ENCODE results near the gene GMIP.

Gene GMIP

GRCh38 chr19:19591133-19591825 lies 52.2 kb downstream of the GMIP start:
- TF ChIP-seq ZNF274 (IDR thresholded peaks at IDR 0.05; ENCODE audit: low read depth, low read length), result no peak
- no peak for TF ChIP-seq SUZ12 (IDR thresholded peaks at IDR 0.05; ENCODE audit: extremely low read depth, insufficient read depth, insufficient read length)
- no peak for TF ChIP-seq YY1 (IDR thresholded peaks at IDR 0.05; ENCODE audit: insufficient read depth, insufficient read length)
- no peak overlapping the region for H3K4me3 ChIP-seq (ENCODE audit: insufficient read length, low read depth)
- peaks cover 28% of the 10 kb centered on the region for H3K4me1 ChIP-seq (ENCODE audit: insufficient read depth, insufficient read length)
- DNase-seq (ENCODE audit: low read depth, low spot score), result peak; percentile 58
- no peaks in the 10 kb centered on the region for H3K9me3 ChIP-seq (ENCODE audit: insufficient read depth, low read length)
- H3K27me3 ChIP-seq (ENCODE audit: insufficient read depth, insufficient read length), result no peaks in the 10 kb centered on the region
- H3K36me3 ChIP-seq (ENCODE audit: insufficient read depth, insufficient read length, low read length), result peaks cover 47% of the 10 kb centered on the region
- H3K9ac ChIP-seq (ENCODE audit: insufficient read length, low read depth), result peak overlapping the region; percentile 61

DNA sequence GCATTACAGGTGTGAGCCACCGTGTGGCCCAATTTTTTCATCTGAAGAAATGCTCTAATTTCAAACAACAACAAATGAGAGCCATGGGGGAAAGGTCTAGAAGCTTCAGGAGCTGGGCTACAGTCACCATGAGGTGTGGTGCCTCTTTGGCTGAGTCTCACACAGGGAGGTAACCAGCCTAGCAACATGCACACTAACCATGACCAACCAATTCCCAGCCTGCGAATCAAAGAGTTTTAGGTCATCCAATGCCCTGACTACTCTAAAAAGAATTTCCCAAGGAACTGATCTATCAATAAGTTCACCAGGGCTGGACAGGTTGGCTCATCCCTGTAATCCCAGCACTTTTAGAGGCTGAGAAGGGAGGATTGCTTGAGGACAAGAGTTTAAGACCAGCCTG lies 54.9 kb downstream of the GMIP start:
- no peak overlapping the region for H3K4me3 ChIP-seq (ENCODE audit: insufficient read length, low read depth)
- no peak for TF ChIP-seq ZNF274 (IDR thresholded peaks at IDR 0.05; ENCODE audit: low read depth, low read length)
- TF ChIP-seq YY1 (IDR thresholded peaks at IDR 0.05; ENCODE audit: insufficient read depth, insufficient read length), result no peak
- TF ChIP-seq SUZ12 (IDR thresholded peaks at IDR 0.05; ENCODE audit: extremely low read depth, insufficient read depth, insufficient read length), result no peak
- DNase-seq (ENCODE audit: low read depth, low spot score), result no peak

GRCh38 chr19:19587771-19588170 lies 55.7 kb downstream of the GMIP start:
- DNase-seq (ENCODE audit: low read depth, low spot score), result no peak
- no peak overlapping the region for H3K9ac ChIP-seq (ENCODE audit: insufficient read length, low read depth)
- no peaks in the 10 kb centered on the region for H3K27me3 ChIP-seq (ENCODE audit: insufficient read depth, insufficient read length)
- peaks cover 18% of the 10 kb centered on the region for H3K4me1 ChIP-seq (ENCODE audit: insufficient read depth, insufficient read length)
- no peak overlapping the region for H3K4me3 ChIP-seq (ENCODE audit: insufficient read length, low read depth)
- TF ChIP-seq YY1 (IDR thresholded peaks at IDR 0.05; ENCODE audit: insufficient read depth, insufficient read length) (no peak), ZNF274 (IDR thresholded peaks at IDR 0.05; ENCODE audit: low read depth, low read length) (no peak), SUZ12 (IDR thresholded peaks at IDR 0.05; ENCODE audit: extremely low read depth, insufficient read depth, insufficient read length) (no peak)
- H3K9me3 ChIP-seq (ENCODE audit: insufficient read depth, low read length), result no peaks in the 10 kb centered on the region
- H3K36me3 ChIP-seq (ENCODE audit: insufficient read depth, insufficient read length, low read length), result peaks cover 35% of the 10 kb centered on the region

More for the DNA sequence above, 54.9 kb downstream of the GMIP start:
- no peak overlapping the region for H3K9ac ChIP-seq (ENCODE audit: insufficient read length, low read depth)
- H3K36me3 ChIP-seq (ENCODE audit: insufficient read depth, insufficient read length, low read length), result peaks cover 42% of the 10 kb centered on the region
- H3K9me3 ChIP-seq (ENCODE audit: insufficient read depth, low read length), result no peaks in the 10 kb centered on the region
- H3K27me3 ChIP-seq (ENCODE audit: insufficient read depth, insufficient read length), result no peaks in the 10 kb centered on the region
- peaks cover 22% of the 10 kb centered on the region for H3K4me1 ChIP-seq (ENCODE audit: insufficient read depth, insufficient read length)

DNA sequence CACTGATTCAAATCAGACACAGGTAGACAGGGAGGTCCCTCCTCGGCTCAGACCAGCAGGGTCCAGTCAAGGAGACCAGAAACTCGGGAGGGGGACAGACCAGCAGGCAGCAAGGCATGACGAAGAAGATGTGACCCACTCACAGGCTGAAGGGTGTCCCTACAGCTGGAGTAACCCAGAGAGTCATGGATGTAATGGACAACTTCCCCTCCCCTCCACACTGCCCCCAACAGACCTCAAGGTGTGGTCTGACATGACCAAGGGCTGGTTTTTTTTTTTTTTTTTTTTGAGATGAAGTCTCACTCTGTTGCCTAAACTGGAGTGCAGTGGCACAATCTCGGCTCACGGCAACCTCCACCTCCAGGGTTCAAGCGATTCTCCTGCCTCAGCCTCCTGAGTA lies 59.1 kb downstream of the GMIP start:
- H3K9me3 ChIP-seq (ENCODE audit: insufficient read depth, low read length), result no peaks in the 10 kb centered on the region
- H3K36me3 ChIP-seq (ENCODE audit: insufficient read depth, insufficient read length, low read length), result peaks cover 36% of the 10 kb centered on the region
- TF ChIP-seq SUZ12 (IDR thresholded peaks at IDR 0.05; ENCODE audit: extremely low read depth, insufficient read depth, insufficient read length) (no peak), ZNF274 (IDR thresholded peaks at IDR 0.05; ENCODE audit: low read depth, low read length) (no peak), YY1 (IDR thresholded peaks at IDR 0.05; ENCODE audit: insufficient read depth, insufficient read length) (no peak)
- H3K4me1 ChIP-seq (ENCODE audit: insufficient read depth, insufficient read length), result peaks cover 8% of the 10 kb centered on the region
- DNase-seq (ENCODE audit: low read depth, low spot score), result no peak
- H3K27me3 ChIP-seq (ENCODE audit: insufficient read depth, insufficient read length), result no peaks in the 10 kb centered on the region
- no peak overlapping the region for H3K9ac ChIP-seq (ENCODE audit: insufficient read length, low read depth)
- H3K4me3 ChIP-seq (ENCODE audit: insufficient read length, low read depth), result no peak overlapping the region

- Histone ChIP-seq H3K27me3 (ENCODE audit: insufficient read depth, insufficient read length) (no peaks in the 10 kb centered on the region), H3K36me3 (ENCODE audit: insufficient read depth, insufficient read length, low read length) (peaks cover 21% of the 10 kb centered on the region), H3K4me1 (ENCODE audit: insufficient read depth, insufficient read length) (peaks cover 7% of the 10 kb centered on the region), H3K9me3 (ENCODE audit: insufficient read depth, low read length) (no peaks in the 10 kb centered on the region), H3K9ac (ENCODE audit: insufficient read length, low read depth) (peak overlapping the region; percentile 43), H3K4me3 (ENCODE audit: insufficient read length, low read depth) (no peak overlapping the region)
- no peak for TF ChIP-seq YY1 (IDR thresholded peaks at IDR 0.05; ENCODE audit: insufficient read depth, insufficient read length)
- TF ChIP-seq ZNF274 (IDR thresholded peaks at IDR 0.05; ENCODE audit: low read depth, low read length), result no peak
- no peak for TF ChIP-seq SUZ12 (IDR thresholded peaks at IDR 0.05; ENCODE audit: extremely low read depth, insufficient read depth, insufficient read length)
- no peak for DNase-seq (ENCODE audit: low read depth, low spot score)
Observed at GRCh38 chr19:19582471-19582870, 61.0 kb downstream of the GMIP start.

GRCh38 chr19:19581391-19581790 lies 62.1 kb downstream of the GMIP start:
- peaks cover 24% of the 10 kb centered on the region for H3K36me3 ChIP-seq (ENCODE audit: insufficient read depth, insufficient read length, low read length)
- H3K9me3 ChIP-seq (ENCODE audit: insufficient read depth, low read length), result no peaks in the 10 kb centered on the region
- TF ChIP-seq ZNF274 (IDR thresholded peaks at IDR 0.05; ENCODE audit: low read depth, low read length) (no peak), SUZ12 (IDR thresholded peaks at IDR 0.05; ENCODE audit: extremely low read depth, insufficient read depth, insufficient read length) (no peak), YY1 (IDR thresholded peaks at IDR 0.05; ENCODE audit: insufficient read depth, insufficient read length) (no peak)
- H3K4me1 ChIP-seq (ENCODE audit: insufficient read depth, insufficient read length), result peaks cover 7% of the 10 kb centered on the region
- H3K9ac ChIP-seq (ENCODE audit: insufficient read length, low read depth), result no peak overlapping the region
- no peak for DNase-seq (ENCODE audit: low read depth, low spot score)
- no peaks in the 10 kb centered on the region for H3K27me3 ChIP-seq (ENCODE audit: insufficient read depth, insufficient read length)
- no peak overlapping the region for H3K4me3 ChIP-seq (ENCODE audit: insufficient read length, low read depth)

DNA sequence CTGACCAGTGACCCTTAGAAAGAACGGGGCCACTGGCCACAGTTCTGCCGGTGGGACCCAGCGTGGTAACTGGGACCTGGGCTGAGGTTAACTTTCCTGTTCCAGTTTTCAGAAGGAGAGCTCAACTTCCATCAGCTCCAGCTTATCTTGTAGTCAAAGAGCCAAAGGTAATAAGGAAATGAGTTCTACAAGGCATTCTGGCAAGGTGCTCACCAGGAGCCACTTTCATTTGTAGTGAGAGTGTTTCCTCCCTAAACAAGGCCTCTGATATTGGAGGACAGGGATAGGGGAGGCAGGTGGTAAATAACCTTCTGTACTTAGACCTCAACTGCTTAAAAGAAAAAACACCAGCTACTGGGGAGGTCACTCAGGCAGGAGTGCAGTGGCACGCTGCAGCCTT lies 63.0 kb downstream of the GMIP start:
- Histone ChIP-seq H3K36me3 (ENCODE audit: insufficient read depth, insufficient read length, low read length) (peaks cover 24% of the 10 kb centered on the region), H3K27me3 (ENCODE audit: insufficient read depth, insufficient read length) (no peaks in the 10 kb centered on the region), H3K4me1 (ENCODE audit: insufficient read depth, insufficient read length) (peaks cover 7% of the 10 kb centered on the region), H3K4me3 (ENCODE audit: insufficient read length, low read depth) (no peak overlapping the region), H3K9ac (ENCODE audit: insufficient read length, low read depth) (no peak overlapping the region), H3K9me3 (ENCODE audit: insufficient read depth, low read length) (no peaks in the 10 kb centered on the region)
- DNase-seq (ENCODE audit: low read depth, low spot score), result no peak
- no peak for TF ChIP-seq ZNF274 (IDR thresholded peaks at IDR 0.05; ENCODE audit: low read depth, low read length)
- no peak for TF ChIP-seq YY1 (IDR thresholded peaks at IDR 0.05; ENCODE audit: insufficient read depth, insufficient read length)
- TF ChIP-seq SUZ12 (IDR thresholded peaks at IDR 0.05; ENCODE audit: extremely low read depth, insufficient read depth, insufficient read length), result no peak

Measured in NT2/D1 (cell line).